Measurements from ENCODE around the gene CAMK1D. TPM values are rescaled to one million over a fixed set of nuclear protein-coding genes. Genes with fewer than 3 reads are reported as not detected.
"Not testable (repeated sequence)": the region's sequence is repeated elsewhere in the genome, so short reads cannot be mapped to it uniquely, and the experiment has no call there.

Gene CAMK1D
- total RNA-seq, 1 experiment from 2014 or later, result 11.0 TPM

DNA sequence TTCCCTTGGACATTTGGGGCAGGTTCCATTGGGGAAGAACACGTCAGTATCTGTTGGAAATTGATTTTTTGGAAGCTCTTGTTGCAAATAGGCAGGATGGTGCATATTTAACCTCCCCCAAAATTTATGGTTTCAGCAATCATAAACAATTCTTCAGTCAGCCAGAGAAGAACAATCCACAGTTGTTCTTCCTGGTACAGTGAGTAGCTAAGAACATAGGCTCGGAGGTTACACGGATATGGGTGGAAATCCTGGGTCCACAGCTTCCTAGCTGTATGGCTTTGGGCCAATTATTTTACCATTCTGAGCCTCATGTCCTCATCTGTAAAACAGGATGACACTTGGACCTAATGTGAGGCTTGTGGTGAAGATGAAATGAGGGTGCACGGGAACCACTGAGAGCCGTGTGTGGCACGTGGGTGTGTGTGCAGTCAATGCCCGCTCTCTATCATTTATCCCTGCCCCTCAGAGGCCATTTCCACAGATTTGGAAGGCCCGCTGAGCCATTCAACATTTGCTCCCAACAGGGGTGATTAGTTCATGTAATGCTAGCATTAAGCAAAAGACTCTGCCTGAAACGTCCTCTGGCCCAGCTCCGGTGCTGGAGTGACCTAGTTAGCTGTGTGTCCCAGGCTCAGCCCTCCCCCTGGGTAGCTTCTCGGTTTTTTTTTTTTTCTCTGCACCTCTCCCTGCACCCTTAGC lies 9.7 kb downstream of the CAMK1D start:
- no peak for DNase-seq (ENCODE audit: low read depth)
- in situ Hi-C loops (cut with HindIII; ENCODE audit: low pct_unique_long_range_greater_than_20kb, low sequenced_read_pairs), result no loop called here

DNA sequence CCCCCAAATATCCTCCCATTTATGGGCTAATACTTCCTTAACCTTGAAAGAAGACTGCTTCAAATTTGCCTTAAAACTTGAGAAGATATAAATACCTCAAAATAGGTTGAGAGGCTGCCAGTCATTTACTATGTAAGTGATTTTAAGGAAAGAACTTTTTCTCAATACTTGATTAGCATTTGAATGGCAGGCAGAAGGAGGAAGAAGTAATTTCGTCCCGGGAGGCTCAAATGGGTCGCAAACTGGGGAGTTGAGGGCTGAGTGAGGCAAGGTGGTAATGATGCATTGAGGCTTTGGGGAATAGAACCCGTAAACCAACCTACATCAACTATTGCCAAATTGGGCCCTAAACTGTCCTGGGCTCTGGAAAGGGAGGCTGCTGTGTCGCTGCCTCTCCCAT lies 11.1 kb downstream of the CAMK1D start:
- in situ Hi-C loops (cut with HindIII; ENCODE audit: low pct_unique_long_range_greater_than_20kb, low sequenced_read_pairs), result no loop called here
- no peak for DNase-seq (ENCODE audit: low read depth)

DNA sequence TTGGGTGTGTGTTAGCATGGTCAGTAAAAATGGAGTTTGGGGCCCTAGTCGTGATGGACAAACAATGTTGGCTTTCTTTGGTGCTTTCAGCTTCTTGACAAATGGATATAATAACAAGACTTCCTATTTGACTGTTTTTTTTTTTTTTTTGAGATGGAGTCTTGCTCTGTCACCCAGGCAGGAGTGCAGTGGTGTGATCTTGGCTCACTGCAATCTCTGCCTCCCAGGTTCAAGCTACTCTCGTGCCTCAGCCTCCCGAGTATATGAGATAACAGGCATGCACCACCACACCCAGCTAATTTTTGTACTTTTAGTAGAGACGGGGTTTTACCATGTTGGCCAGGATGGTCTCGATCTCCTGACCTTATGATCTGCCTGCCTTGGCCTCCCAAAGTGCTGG lies 11.8 kb downstream of the CAMK1D start:
- DNase-seq (ENCODE audit: low read depth); in situ Hi-C loops (cut with HindIII; ENCODE audit: low pct_unique_long_range_greater_than_20kb, low sequenced_read_pairs): not testable (repeated sequence)

DNA sequence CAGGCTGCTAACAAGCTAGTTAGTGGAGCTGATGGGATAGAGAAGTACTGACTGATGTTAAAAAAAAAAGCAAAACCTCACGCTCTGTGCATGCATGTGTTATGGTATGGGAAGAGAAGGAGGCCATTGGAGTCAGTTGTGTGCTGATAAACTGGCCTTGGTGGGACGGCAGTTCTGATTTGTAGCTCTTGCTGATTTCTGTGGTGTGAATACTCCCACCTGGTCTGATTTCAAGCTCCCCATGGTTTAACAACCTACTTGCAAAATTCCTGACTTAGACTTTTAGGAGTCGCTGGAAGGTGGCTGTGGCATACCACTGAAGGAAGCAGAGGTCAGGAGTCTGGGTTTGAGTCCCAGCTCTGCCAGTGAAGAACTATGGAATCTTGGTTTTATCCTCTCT lies 15.2 kb downstream of the CAMK1D start:
- in situ Hi-C loops (cut with HindIII; ENCODE audit: low pct_unique_long_range_greater_than_20kb, low sequenced_read_pairs), result no loop called here
- no peak for DNase-seq (ENCODE audit: low read depth)

DNA sequence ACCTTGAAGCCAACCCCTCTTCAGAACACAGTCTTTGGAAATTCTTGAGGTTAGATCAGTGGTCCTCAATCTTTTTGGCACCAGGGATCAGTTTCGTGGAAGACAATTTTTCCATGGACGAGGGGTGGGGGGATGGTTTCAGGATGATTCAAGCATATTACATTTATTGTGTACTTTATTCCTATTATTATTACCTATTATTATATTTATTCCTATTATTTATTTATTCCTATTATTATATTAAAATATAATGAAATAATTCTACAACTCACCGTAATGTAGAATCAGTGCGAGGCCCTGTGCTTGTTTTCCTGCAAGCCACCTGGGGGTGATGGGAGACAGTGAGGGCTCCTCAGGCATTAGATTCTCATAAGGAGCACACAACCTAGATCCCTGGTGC lies 17.9 kb downstream of the CAMK1D start:
- no peak for DNase-seq (ENCODE audit: low read depth)
- in situ Hi-C loops (cut with HindIII; ENCODE audit: low pct_unique_long_range_greater_than_20kb, low sequenced_read_pairs), result no loop called here

DNA sequence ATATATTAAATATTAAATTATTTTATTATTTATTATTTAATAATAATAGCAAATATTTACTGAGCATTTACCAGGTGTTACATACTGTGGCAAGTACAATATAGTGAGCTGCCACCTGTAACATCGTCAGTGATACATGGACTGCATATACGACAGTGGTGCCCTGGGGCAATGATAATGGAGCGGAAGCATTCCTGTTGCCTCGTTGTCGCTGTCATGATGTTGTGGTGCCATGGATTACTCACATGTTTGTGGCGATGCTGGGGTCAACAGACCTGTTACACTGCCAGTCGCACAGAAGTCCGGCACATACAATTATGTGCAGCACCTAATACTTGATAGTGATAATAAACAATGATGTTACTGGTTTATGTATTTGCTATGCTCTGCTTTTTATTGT lies 20.6 kb downstream of the CAMK1D start:
- DNase-seq (ENCODE audit: low read depth), result no peak
- in situ Hi-C loops (cut with HindIII; ENCODE audit: low pct_unique_long_range_greater_than_20kb, low sequenced_read_pairs), result no loop called here

DNA sequence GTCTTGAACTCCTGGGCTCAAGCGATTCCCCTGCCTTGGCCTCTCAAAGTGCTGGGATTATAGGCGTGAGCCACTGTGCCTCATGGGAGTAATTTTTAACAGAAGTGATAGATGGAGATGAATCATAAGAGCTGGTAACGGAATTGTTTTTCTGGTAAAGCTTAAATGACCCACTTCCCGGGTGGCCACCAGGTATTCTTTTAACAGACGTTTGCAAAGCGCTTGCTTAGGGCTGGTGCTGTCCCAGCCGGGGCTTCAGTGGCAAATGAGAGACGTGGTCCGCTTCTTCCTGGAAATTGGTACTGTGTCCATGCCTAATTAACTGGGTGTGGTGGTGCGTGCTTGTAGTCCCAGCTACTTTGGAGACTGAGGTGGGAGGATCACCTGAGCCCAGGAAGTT lies 23.5 kb downstream of the CAMK1D start:
- DNase-seq (ENCODE audit: low read depth), result peak; percentile 83
- in situ Hi-C loops (cut with HindIII; ENCODE audit: low pct_unique_long_range_greater_than_20kb, low sequenced_read_pairs), result no loop called here

DNA sequence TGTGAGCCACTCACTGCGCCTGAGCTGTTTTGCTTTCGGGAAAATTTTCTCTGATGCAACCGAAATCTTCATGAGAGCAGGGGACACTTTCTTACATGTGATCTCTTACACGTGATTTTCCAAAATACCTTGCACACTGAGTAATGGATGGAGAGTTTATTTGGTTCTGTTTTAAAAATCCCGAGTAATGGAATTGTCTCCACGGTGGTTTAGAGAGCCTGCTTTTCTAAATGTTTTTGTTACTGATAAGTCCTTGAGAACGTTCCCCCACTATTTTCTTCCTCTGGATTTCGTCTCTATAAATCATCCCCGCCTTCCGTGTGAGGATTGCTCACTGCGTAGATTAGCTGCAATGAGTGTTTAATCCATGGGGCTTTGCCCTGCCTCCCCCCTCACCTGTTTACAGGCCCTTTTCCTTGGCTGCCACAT lies 25.7 kb downstream of the CAMK1D start:
- in situ Hi-C loops (cut with HindIII; ENCODE audit: low pct_unique_long_range_greater_than_20kb, low sequenced_read_pairs), result no loop called here

DNA sequence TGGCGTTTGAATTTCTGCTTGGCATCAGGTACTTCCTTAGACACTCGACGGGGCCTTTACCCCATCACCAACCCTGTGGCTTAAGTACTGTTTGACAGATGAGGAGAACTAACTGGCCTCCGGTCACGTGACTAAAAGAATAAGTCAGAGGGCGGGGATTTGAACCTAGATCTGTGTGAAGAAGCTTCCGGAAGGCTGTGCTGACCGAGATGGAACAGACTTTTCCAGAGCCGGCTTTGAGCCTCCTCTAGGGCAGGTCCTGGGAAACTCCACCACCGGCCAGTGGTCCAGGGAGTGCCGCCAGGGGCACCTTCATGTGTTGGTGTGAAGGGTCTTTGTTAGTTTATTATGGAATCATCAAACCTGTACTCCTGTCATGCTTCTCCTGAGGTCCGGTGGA lies 26.9 kb downstream of the CAMK1D start:
- no peak for DNase-seq (ENCODE audit: low read depth)
- in situ Hi-C loops (cut with HindIII; ENCODE audit: low pct_unique_long_range_greater_than_20kb, low sequenced_read_pairs), result no loop called here

More for the DNA sequence above, 25.7 kb downstream of the CAMK1D start:
- peak; percentile 50 for DNase-seq (ENCODE audit: low read depth)

DNA sequence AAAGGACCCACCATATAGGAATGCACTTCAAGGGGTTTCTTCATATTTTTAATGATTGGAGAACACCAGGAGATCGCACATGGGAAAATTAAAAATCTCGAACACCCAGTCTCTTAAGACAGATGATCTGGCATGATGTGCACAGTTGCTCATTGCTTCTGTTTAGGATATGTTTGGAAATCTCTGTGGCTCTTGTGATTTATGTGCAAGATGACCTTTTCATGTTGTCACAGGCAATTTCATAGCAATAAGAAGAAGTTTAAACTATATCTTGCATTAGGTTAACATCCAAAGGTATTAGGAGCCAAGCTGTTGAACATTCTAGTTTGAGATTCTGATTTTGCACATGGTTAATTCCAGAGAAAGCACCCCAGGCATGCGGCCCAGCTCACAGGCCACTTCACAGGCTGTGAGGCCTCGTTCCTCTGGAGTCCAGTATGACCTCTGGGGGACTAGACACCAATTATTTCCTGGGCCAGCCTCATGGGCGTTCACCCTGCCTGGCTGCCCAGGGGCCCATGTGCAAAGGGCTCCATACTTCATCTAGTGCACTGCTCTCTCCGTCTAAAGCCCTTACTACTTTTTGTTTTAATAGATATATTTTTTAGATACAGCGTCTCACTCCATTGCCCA lies 28.4 kb downstream of the CAMK1D start:
- in situ Hi-C loops (cut with HindIII; ENCODE audit: low pct_unique_long_range_greater_than_20kb, low sequenced_read_pairs), result no loop called here
- no peak for DNase-seq (ENCODE audit: low read depth)

DNA sequence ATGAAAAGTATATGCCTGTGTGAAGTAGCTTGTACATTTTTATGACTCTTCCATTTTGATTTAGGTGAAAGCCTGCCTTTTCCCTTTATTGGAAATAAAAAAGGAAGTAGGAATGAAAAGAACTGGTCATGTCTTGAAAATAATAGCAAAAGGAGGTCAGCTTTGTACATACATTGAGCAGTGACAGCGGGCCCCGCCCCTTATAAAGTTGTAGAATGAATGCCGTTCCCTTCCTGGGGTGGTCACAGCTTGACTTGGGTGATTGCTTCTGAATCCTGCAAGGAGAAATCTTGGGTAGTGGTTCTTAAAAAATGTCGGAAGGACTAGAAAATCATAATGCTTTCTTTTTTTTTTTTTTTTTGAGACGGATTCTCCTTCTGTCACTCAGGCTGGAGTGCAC lies 31.7 kb downstream of the CAMK1D start:
- DNase-seq (ENCODE audit: low read depth), result no peak
- in situ Hi-C loops (cut with HindIII; ENCODE audit: low pct_unique_long_range_greater_than_20kb, low sequenced_read_pairs), result no loop called here

DNA sequence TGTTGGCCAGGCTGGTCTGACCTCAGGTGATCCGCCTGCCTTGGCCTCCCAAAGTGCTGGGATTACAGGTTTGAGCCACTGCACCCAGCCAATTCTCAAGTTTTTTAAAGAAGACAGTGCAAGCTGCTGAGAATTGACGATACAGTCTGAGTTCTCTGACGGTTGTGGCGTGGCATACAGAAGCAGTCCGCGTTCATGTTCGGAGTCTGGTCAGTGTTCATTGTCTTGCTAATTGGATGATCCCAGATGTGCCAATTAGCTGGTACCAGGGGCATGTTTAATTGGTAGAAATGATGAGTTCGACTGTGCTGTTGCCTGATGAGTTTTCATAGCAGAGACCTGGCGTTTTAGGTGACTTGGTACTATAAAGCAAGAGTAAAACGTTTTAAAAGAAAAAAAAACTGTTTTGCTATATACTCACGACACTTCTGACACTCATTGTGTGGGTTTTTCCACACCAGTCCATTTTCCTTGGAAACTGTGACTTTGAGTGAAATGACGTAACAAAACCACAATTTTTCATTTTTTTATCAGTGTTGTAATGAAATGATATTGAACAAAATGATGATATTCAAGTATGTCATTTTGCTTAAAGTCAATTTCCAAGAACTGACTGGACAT lies 32.3 kb downstream of the CAMK1D start:
- DNase-seq (ENCODE audit: low read depth), result no peak
- in situ Hi-C loops (cut with HindIII; ENCODE audit: low pct_unique_long_range_greater_than_20kb, low sequenced_read_pairs), result no loop called here

DNA sequence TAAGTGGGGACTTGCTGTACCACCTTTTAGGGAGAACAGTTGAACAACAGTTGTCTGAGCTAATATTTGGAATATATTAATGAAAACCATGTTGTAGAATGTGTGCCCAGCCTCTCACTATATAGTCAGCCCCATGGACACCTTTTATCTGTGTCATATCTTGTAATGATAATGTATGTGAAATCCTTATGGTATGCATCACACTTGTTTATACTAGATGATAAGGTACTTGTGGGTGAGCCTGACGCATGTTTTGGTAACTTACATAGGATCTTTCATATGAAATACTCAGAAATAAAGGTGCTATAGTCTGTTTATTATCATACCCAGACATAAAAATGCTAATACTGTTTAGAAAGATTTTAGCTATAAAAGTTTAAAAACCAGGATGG lies 32.8 kb downstream of the CAMK1D start:
- DNase-seq (ENCODE audit: low read depth), result no peak
- in situ Hi-C loops (cut with HindIII; ENCODE audit: low pct_unique_long_range_greater_than_20kb, low sequenced_read_pairs), result no loop called here

DNA sequence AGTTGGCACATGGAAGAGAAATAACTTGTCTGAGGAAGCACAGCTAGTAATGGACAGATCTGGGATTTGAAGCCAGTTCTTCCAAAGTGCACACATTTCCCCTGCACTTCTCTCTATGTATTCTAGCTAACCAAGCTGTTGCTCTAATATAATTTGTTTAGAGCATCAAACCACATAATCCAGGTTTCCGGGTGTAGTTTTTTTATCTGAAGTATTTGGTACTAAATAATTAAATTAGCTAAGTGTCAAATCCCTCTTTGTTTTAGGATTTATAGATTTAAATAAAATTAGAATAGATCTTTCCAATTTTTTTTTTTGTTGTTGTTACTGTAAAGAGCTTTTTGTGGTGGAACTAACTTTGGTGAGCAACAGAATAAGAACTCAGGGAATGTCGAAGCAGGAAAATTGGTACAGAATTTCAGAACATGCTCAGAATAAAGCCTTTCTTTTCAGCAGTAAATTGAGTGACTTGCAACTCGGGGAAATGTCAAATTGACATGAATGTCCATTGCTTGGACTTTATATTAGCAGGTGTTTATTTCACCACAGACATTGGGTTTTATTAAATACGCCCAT lies 33.7 kb downstream of the CAMK1D start:
- no peak for DNase-seq (ENCODE audit: low read depth)
- in situ Hi-C loops (cut with HindIII; ENCODE audit: low pct_unique_long_range_greater_than_20kb, low sequenced_read_pairs), result no loop called here

DNA sequence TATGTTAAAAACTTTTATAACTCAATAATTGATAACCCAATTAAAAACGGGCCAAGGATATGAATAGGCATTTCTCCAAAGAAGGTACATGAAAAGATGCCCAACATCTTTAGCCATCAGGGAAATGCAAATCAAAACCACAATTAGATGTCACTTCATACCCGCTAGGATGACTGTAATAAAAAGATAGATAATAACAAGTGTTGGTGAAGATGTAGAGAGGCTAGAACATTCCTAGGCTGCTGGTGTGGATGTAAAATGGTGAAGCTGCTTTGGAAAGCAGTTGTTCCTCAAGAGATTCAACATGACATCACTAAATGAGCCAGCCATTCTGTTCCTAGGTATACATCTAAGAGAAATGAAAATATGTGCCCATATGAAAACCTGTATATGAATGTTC lies 35.6 kb downstream of the CAMK1D start:
- in situ Hi-C loops (cut with HindIII; ENCODE audit: low pct_unique_long_range_greater_than_20kb, low sequenced_read_pairs), result no loop called here
- DNase-seq (ENCODE audit: low read depth), result no peak

DNA sequence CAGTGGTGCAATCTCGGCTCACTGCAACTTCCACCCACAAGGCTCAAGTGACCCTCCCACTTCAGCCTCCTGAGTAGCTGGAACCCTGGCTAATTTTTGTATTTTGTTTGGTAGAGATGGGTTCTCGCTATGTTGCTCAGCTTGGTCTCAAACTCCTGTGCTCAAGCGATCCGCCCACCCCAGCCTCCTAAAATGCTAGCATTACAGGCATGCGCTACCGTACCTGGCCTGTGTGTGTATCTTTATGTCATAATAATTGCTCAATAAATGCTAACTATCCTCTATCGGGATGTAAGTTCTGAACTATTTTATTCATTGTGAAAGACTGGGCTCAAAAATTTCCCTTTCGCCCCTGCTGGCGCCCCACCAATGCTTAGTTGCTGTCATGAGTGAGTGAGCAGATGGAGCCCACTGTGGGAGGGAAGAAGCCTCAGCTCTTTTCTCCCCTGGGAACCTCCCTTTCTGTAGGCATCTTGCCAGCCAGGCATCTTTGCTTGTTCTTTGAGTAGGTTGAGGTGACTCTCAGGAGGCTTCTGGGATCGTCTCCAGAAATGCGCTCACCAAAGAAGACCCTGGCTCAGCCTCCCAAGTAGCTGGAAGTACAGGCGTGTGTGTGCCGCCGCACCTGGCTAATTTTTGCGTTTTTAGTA lies 38.3 kb downstream of the CAMK1D start:
- in situ Hi-C loops (cut with HindIII; ENCODE audit: low pct_unique_long_range_greater_than_20kb, low sequenced_read_pairs), result no loop called here
- DNase-seq (ENCODE audit: low read depth), result no peak

DNA sequence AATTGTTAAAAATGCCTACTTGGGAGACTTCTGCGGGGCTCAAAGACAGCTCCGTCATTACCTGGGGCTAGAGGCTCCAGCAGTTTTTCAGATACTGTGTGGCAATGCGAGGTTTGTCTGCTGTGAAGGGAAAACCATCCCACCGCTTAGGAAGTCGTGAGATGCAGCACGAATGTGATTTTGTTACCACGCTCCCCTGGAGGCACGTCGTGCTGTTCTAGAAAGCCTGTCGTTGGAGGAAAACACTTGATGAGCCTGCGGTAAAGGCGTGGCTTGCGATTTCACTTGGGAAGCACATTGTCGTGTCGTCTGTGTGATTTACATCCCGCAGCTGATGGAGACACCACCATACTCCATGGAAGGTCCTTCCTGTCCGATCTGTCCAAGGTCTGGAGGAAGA lies 39.3 kb downstream of the CAMK1D start:
- in situ Hi-C loops (cut with HindIII; ENCODE audit: low pct_unique_long_range_greater_than_20kb, low sequenced_read_pairs), result no loop called here
- no peak for DNase-seq (ENCODE audit: low read depth)

DNA sequence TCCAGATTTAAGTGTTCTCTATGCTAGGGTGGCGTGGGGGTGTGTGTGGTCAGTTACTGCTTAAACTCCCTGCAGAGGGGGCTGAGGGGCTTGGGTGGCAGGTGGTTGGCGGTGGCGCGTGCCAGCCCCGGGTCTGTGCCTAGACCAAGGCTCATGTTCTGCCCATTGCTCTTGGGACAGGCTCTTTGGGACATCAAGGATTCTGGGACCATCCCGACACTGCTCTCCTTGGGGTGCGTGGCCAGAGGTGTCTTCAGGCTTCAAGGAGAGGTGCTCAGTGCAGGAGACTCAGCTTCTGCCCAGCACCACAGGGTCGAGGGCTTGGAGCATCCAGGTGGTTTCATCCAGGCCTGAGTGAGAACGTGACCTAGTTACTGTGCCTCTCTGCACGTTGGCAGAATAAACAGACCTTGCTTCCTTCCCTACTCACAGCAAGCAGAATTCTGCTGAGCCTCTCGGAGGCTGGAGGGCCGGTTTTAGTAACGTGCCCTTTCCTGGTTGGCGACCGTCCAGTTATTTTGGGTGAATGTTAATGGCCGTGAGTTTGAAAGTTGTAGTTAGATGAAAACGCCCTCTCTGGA lies 39.9 kb downstream of the CAMK1D start:
- in situ Hi-C loops (cut with HindIII; ENCODE audit: low pct_unique_long_range_greater_than_20kb, low sequenced_read_pairs), result no loop called here
- no peak for DNase-seq (ENCODE audit: low read depth)

DNA sequence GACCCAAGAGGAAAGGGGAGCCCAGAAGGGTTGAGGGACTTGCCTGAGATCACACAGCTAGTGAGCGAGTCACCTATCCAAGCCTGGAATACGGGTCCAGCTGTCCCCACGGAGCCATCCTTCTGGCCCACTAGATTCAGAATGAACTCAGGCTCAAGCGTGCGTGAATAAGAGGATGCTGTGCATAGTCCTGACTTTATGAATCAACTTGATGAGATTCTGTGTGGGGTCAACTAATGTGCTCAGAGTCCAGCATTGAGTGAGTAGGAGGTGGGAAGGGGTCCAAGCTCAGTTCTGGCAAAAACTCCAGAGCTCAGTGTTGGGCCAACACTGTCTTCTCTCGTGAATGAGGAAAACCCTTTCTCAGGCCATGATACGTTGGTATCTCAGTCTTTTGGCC lies 41.4 kb downstream of the CAMK1D start:
- in situ Hi-C loops (cut with HindIII; ENCODE audit: low pct_unique_long_range_greater_than_20kb, low sequenced_read_pairs), result no loop called here
- DNase-seq (ENCODE audit: low read depth), result no peak

Data from Caki2 (cell line).